Sigmoid colon (tissue), 7 donors: ENCODE results near the gene CALML4. TPM values are rescaled to one million over a fixed set of nuclear protein-coding genes. Genes with fewer than 3 reads are reported as not detected.
A peak's percentile ranks its signal among the peaks of the same experiment; 100 is the strongest.
"Not testable (repeated sequence)": the region's sequence is repeated elsewhere in the genome, so short reads cannot be mapped to it uniquely, and the experiment has no call there.

Experiments
- DNase-seq: peaks from one replicate; pipeline ENCODE4 v3.0.0-alpha.2; 2019
- H3K27ac ChIP-seq, 4 donors: fragments of 200-600 bp; sonication (generic); one replicate each; pipeline ENCODE4 v1.5.1; 2016 to 2019; ENCODE audit warnings: mild to moderate bottlenecking in 1 of 4
- H3K27me3 ChIP-seq, 3 donors: fragments of 200-600 bp; sonication (generic); one replicate each; pipeline ENCODE4 v1.5.1; 2019; ENCODE audit warnings: mild to moderate bottlenecking in 1 of 3
- H3K36me3 ChIP-seq, 4 donors: fragments of 200-600 bp; sonication (generic); one replicate each; pipeline ENCODE4 v1.5.1; 2016 to 2019
- H3K4me1 ChIP-seq, 4 donors: fragments of 200-600 bp; sonication (generic); one replicate each; pipeline ENCODE4 v1.5.1; 2017 to 2019
- H3K4me3 ChIP-seq, 4 donors: fragments of 200-600 bp; sonication (generic); one replicate each; pipeline ENCODE4 v1.5.1; 2017 to 2019; ENCODE audit warnings: mild to moderate bottlenecking in 2 of 4, moderate library complexity in 1 of 4
- H3K9me3 ChIP-seq, 4 donors: fragments of 200-600 bp in 3 of 4; sonication (generic) in 3 of 4; one replicate each; pipeline versions ENCODE4 v1.5.1 to v1.6.1; 2013 to 2019
- CTCF ChIP-seq, 4 experiments: fragments of 450-650 bp in 3 of 4; fragments of 200-600 bp in 1 of 4; IDR thresholded peaks; one replicate each; pipeline ENCODE4 v1.5.1; 2016 to 2019; ENCODE audit warnings: antibody characterized with exemption in 4 of 4, mild to moderate bottlenecking in 3 of 4, moderate library complexity in 2 of 4
- EP300 ChIP-seq, 4 donors: sonication (generic); formaldehyde crosslinking; IDR thresholded peaks; one replicate each; pipeline ENCODE4 v1.6.1; 2017; ENCODE audit warnings: antibody characterized with exemption in 4 of 4
- POLR2A ChIP-seq, 2 donors: fragments of 450-650 bp; IDR thresholded peaks; one replicate each; pipeline ENCODE4 v1.6.1; 2016; ENCODE audit warnings: antibody characterized with exemption in 2 of 2, mild to moderate bottlenecking in 2 of 2, moderate library complexity in 2 of 2
- POLR2AphosphoS5 ChIP-seq, 4 donors: sonication (generic); formaldehyde crosslinking; IDR thresholded peaks; one replicate each; pipeline ENCODE4 v1.6.1; 2017; ENCODE audit warnings: antibody characterized with exemption in 4 of 4
- WGBS, 2 donors: extraction: QIAGEN DNeasy Blood & Tissue Kit; methylation state at CpG; one replicate each; pipeline ENCODE4 v1.1.7; 2013; 5-methylcytosine and 5-hydroxymethylcytosine counted together
- intact Hi-C: fragments of 100-400 bp; cut with DNase I; formaldehyde crosslinking; loops from one replicate; pipeline ENCODE4 v1.15.1; 2023
- polyA plus RNA-seq, 3 donors: library from polyadenylated mRNA; stranded (reverse); fragments of 200-250 nt; gene quantifications; one replicate each; pipeline ENCODE4 v1.2.3, GENCODE V29; 2013
- total RNA-seq, 4 donors: library from RNA; depleted of rRNA; stranded (reverse); fragments of >200 nt; gene quantifications; one replicate each; pipeline ENCODE4 v1.1.0, GENCODE V29; 2016
- donor health status: healthy with polysubstance abuse.
- donor health status: Bipolar disorder and iron deficiency.
- donor health status: healthy.

Gene CALML4
- total and polyA plus RNA-seq, 7 donors, result 3.9 to 309 (median 10.9) TPM

- intact Hi-C loops, result loop anchor here (5.0 kb wide), 1 partner anchor 707 kb away; the partner anchor contains the start of gene C15orf61
These were observed 24.4 kb upstream of the CALML4 start, which contains the start of gene CLN6 for GRCh38 chr15:68229386-68230156. CLN6 (minus strand) TSS chr15:68229728; CDS start chr15:68229584, 144 bp downstream.

GRCh38 chr15:68228971-68229385 is 23.8 kb upstream of the CALML4 start:
- H3K4me3 ChIP-seq, result peak overlapping the region; percentile 66 to 94 (median 69)
- no peaks in the 10 kb centered on the region for H3K9me3 ChIP-seq
- no peaks in the 10 kb centered on the region for H3K36me3 ChIP-seq
- no peak for DNase-seq
- intact Hi-C loops, result no loop called here
- TF ChIP-seq CTCF (IDR thresholded peaks at IDR 0.05) (no peak), EP300 (IDR thresholded peaks at IDR 0.05) (no peak), POLR2A (IDR thresholded peaks at IDR 0.05) (no peak), POLR2AphosphoS5 (IDR thresholded peaks at IDR 0.05) (no peak)
- WGBS, 2 donors, result 0 to 1% methylated on average over 39 of the region's 39 CpGs
- H3K4me1 ChIP-seq, result peaks cover 0 to 25% (median 23%) of the 10 kb centered on the region in 4 donors
- H3K27me3 ChIP-seq, result no peaks in the 10 kb centered on the region
- H3K27ac ChIP-seq, result peak overlapping the region; percentile 79 to 89 (median 84)

More at GRCh38 chr15:68229386-68230156, 24.4 kb upstream of the CALML4 start, which contains the start of gene CLN6:
- Histone ChIP-seq H3K36me3 (no peaks in the 10 kb centered on the region), H3K27ac (peak within 1 kb of the TSS; percentile 79 to 89 (median 84)), H3K27me3 (no peaks in the 10 kb centered on the region), H3K9me3 (no peaks in the 10 kb centered on the region), H3K4me3 (peak within 1 kb of the TSS; percentile 66 to 94 (median 69)), H3K4me1 (peaks cover 0 to 25% (median 23%) of the 10 kb centered on the region in 4 donors)
- 1% methylated on average over 82 of the region's 82 CpGs for WGBS, 2 donors
- DNase-seq, result peak; percentile 90
- TF ChIP-seq CTCF (IDR thresholded peaks at IDR 0.05) (no peak), POLR2A (IDR thresholded peaks at IDR 0.05) (no peak), POLR2AphosphoS5 (IDR thresholded peaks at IDR 0.05) (peak in 3 of 4 donors; percentile 16 to 35 (median 29)), EP300 (IDR thresholded peaks at IDR 0.05) (no peak)

GRCh38 chr15:68228143-68228970 is 23.2 kb upstream of the CALML4 start:
- H3K4me3 ChIP-seq, result peak overlapping the region; percentile 66 to 94 (median 69)
- H3K27me3 ChIP-seq, result no peaks in the 10 kb centered on the region
- 15 to 40% methylated on average over 25 of the region's 25 CpGs for WGBS, 2 donors
- no peak for DNase-seq
- TF ChIP-seq CTCF (IDR thresholded peaks at IDR 0.05) (no peak), POLR2AphosphoS5 (IDR thresholded peaks at IDR 0.05) (no peak)
- H3K27ac ChIP-seq, result peak overlapping the region in 3 of 4 donors; percentile 79 to 87 (median 81)
- no peaks in the 10 kb centered on the region for H3K36me3 ChIP-seq
- H3K9me3 ChIP-seq, result no peaks in the 10 kb centered on the region
- H3K4me1 ChIP-seq, result peaks cover 0 to 25% (median 23%) of the 10 kb centered on the region in 4 donors
- intact Hi-C loops, result no loop called here

GRCh38 chr15:68227643-68228142 is 22.6 kb upstream of the CALML4 start:
- intact Hi-C loops, result no loop called here
- peaks cover 0 to 25% (median 23%) of the 10 kb centered on the region in 4 donors for H3K4me1 ChIP-seq
- H3K27ac ChIP-seq, result no peak overlapping the region
- H3K27me3 ChIP-seq, result no peaks in the 10 kb centered on the region
- WGBS, 2 donors, result 55 to 75% methylated on average over 9 of the region's 9 CpGs
- H3K4me3 ChIP-seq, result peak overlapping the region in 1 of 4 donors; percentile 94
- no peaks in the 10 kb centered on the region for H3K9me3 ChIP-seq
- no peaks in the 10 kb centered on the region for H3K36me3 ChIP-seq
- no peak for DNase-seq
- TF ChIP-seq CTCF (IDR thresholded peaks at IDR 0.05), result no peak
- no peak for TF ChIP-seq POLR2A (IDR thresholded peaks at IDR 0.05)
- TF ChIP-seq POLR2AphosphoS5 (IDR thresholded peaks at IDR 0.05), result no peak
- no peak for TF ChIP-seq EP300 (IDR thresholded peaks at IDR 0.05)

- H3K27ac ChIP-seq, H3K9me3 ChIP-seq, H3K27me3 ChIP-seq, DNase-seq, H3K36me3 ChIP-seq, intact Hi-C loops, H3K4me3 ChIP-seq: not testable (repeated sequence)
- peaks cover 0 to 24% (median 23%) of the 10 kb centered on the region in 4 donors for H3K4me1 ChIP-seq
- 97 to 98% methylated on average over 4 of the region's 4 CpGs for WGBS, 2 donors
These were observed 20.3 kb upstream of the CALML4 start for GRCh38 chr15:68225442-68225841.
